Keratinocyte (primary cell): Measurements from ENCODE around the gene PLEKHA1.

Experiments used
- EZH2 ChIP-seq: IDR thresholded peaks from one replicate; pipeline ENCODE4 v1.6.1; 2012; ENCODE audit warnings: inconsistent platforms, mild to moderate bottlenecking, low read length, moderate library complexity
- TF ChIP-seq, protein P1 (sequence below), 3 experiments: IDR thresholded peaks in 1 of 3; conservative IDR thresholded peaks in 1 of 3; optimal IDR thresholded peaks in 1 of 3; 2 replicates in 2 of 3; 3 replicates in 1 of 3; pipeline versions ENCODE3 to v1.5.1; 2011; ENCODE audit warnings: low read length in 3 of 3, mild to moderate bottlenecking in 3 of 3, moderate library complexity in 2 of 3, control low read depth in 1 of 3, inconsistent platforms in 1 of 3; ENCODE audit not compliant: insufficient read depth in 2 of 3; ENCODE audit errors: extremely low read depth in 1 of 3

- TF ChIP-seq, protein P1, sequence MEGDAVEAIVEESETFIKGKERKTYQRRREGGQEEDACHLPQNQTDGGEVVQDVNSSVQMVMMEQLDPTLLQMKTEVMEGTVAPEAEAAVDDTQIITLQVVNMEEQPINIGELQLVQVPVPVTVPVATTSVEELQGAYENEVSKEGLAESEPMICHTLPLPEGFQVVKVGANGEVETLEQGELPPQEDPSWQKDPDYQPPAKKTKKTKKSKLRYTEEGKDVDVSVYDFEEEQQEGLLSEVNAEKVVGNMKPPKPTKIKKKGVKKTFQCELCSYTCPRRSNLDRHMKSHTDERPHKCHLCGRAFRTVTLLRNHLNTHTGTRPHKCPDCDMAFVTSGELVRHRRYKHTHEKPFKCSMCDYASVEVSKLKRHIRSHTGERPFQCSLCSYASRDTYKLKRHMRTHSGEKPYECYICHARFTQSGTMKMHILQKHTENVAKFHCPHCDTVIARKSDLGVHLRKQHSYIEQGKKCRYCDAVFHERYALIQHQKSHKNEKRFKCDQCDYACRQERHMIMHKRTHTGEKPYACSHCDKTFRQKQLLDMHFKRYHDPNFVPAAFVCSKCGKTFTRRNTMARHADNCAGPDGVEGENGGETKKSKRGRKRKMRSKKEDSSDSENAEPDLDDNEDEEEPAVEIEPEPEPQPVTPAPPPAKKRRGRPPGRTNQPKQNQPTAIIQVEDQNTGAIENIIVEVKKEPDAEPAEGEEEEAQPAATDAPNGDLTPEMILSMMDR (optimal IDR thresholded peaks at IDR 0.05 in 1 of 3, IDR thresholded peaks at IDR 0.05 in 1 of 3, conservative IDR thresholded peaks at IDR 0.05 in 1 of 3; ENCODE audit: extremely low read depth in 1 of 3, insufficient read depth in 2 of 3, low read length in 3 of 3), result no peak
- TF ChIP-seq EZH2, result no peak
Observed at GRCh38 chr10:122373721-122374120, 787 bp upstream of the PLEKHA1 start.
